NCI-H226 (cell line): Measurements from ENCODE around the gene TULP3.

Experiments used
- DNase-seq: peaks from one replicate; pipeline ENCODE4 v3.0.0-alpha.2; 2015

TULP3 gene

DNA sequence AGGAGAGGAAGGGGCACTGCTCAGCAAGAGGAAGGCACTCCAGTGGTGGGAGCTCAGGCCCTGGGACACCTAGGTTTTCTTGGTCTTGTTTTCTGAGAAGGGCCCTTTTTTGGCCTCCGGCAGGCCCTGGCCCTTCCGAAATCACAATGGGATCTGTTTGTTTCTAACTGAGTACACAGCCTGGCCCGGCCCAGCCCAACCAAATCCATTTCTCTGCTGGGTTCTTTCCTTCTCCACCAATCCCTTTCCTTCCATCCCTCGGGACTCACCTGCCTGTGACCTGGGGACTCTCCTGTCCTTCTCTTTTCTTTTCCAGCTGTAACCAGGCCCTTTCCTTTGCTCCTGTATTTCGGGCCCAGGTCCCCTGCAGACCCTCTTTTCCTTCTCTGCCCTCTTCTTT is 87.1 kb downstream of the TULP3 start:
- no peak for DNase-seq

- no peak for DNase-seq
These were observed 89.1 kb downstream of the TULP3 start for GRCh38 chr12:2979806-2980205.

GRCh38 chr12:2980630-2981029 is 89.9 kb downstream of the TULP3 start:
- no peak for DNase-seq

DNA sequence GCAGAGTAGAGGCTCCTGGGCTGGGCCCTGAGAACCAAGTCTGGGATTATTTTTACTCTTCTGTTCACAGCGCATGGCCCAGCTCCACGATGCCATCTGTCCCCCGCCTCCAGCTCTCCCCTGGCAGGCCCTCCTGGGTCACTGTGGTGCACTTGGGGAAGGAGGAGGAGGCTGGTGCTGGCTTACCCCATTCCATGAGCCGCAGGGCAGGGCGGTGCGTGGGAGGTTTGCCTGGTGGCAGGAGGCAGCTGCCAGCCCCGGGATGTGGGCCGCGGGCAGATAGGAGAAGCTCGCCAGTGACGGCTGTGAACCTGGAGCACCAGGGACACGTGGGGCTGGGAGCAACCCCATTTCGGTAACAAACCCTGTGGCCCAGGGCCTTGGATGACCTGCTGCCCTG is 91.7 kb downstream of the TULP3 start:
- no peak for DNase-seq

- no peak for DNase-seq
These were observed 93.6 kb downstream of the TULP3 start for GRCh38 chr12:2984249-2984648.

GRCh38 chr12:2984698-2985097 is 94.0 kb downstream of the TULP3 start:
- DNase-seq: no peak

- no peak for DNase-seq
These were observed 96.2 kb downstream of the TULP3 start for GRCh38 chr12:2986876-2987275.

GRCh38 chr12:2988494-2988893 is 97.8 kb downstream of the TULP3 start:
- DNase-seq: no peak
